Esophagus (tissue), 2 donors: ENCODE data around the gene CAPN10. TPM values are rescaled to one million over a fixed set of nuclear protein-coding genes. Genes with fewer than 3 reads are reported as not detected.
A peak's percentile ranks its signal among the peaks of the same experiment; 100 is the strongest.
"Not testable (repeated sequence)": the region's sequence is repeated elsewhere in the genome, so short reads cannot be mapped to it uniquely, and the experiment has no call there.

Experiments
- H3K27ac ChIP-seq, 2 donors: one replicate each; pipeline ENCODE4 v1.5.1; 2013; ENCODE audit warnings: low read depth in 2 of 2, mild to moderate bottlenecking in 2 of 2, inconsistent platforms in 1 of 2, low read length in 1 of 2, moderate library complexity in 1 of 2
- H3K27me3 ChIP-seq, 2 donors: one replicate each; pipeline ENCODE4 v1.6.1; 2013; ENCODE audit warnings: low read length in 2 of 2, control low read depth in 1 of 2, mild to moderate bottlenecking in 1 of 2; ENCODE audit not compliant: insufficient read depth in 2 of 2, control insufficient read depth in 1 of 2
- H3K36me3 ChIP-seq, 2 donors: one replicate each; pipeline ENCODE4 v1.6.1; 2013; ENCODE audit warnings: low read length in 1 of 2; ENCODE audit not compliant: control insufficient read depth in 2 of 2, insufficient read depth in 2 of 2
- H3K4me1 ChIP-seq, 2 donors: one replicate each; pipeline ENCODE4 v1.6.1; 2013; ENCODE audit warnings: low read length in 1 of 2; ENCODE audit not compliant: control insufficient read depth in 2 of 2, insufficient read depth in 2 of 2
- H3K4me3 ChIP-seq, 2 donors: one replicate each; pipeline ENCODE4 v1.5.1; 2013; ENCODE audit warnings: low read length in 2 of 2, mild to moderate bottlenecking in 2 of 2, low read depth in 1 of 2, moderate library complexity in 1 of 2
- H3K9me3 ChIP-seq, 2 donors: one replicate each; pipeline ENCODE4 v1.6.1; 2013; ENCODE audit warnings: mild to moderate bottlenecking in 2 of 2, low read depth in 1 of 2, low read length in 1 of 2, moderate library complexity in 1 of 2; ENCODE audit not compliant: control insufficient read depth in 2 of 2, insufficient read depth in 1 of 2
- WGBS, 2 donors: extraction: QIAGEN DNeasy Blood & Tissue Kit; methylation state at CpG; one replicate each; pipeline ENCODE4 v1.1.7; 2013; 5-methylcytosine and 5-hydroxymethylcytosine counted together
- polyA plus RNA-seq, 2 donors: library from polyadenylated mRNA; stranded (reverse); fragments of 200-250 nt; gene quantifications; one replicate each; pipeline ENCODE4 v1.2.3, GENCODE V29; 2013
- donor health status: healthy with polysubstance abuse.
- donor health status: Bipolar disorder and iron deficiency.

Gene CAPN10
- polyA plus RNA-seq, 2 donors: 17.5 to 28.4 TPM

- Histone ChIP-seq H3K4me3 (peak overlapping the region; percentile 48 to 74), H3K36me3 (no peaks in the 10 kb centered on the region), H3K9me3 (no peaks in the 10 kb centered on the region), H3K27me3 (no peaks in the 10 kb centered on the region), H3K27ac (peak overlapping the region; percentile 94 to 99), H3K4me1 (peaks cover 19 to 39% of the 10 kb centered on the region in 2 donors)
- WGBS, 2 donors: 11 to 14% methylated on average over 14 of the region's 14 CpGs
These were observed 25.1 kb upstream of the CAPN10 start for GRCh38 chr2:240561325-240561971.

GRCh38 chr2:240563231-240563630, 23.3 kb upstream of the CAPN10 start:
- not testable (repeated sequence) for H3K27ac ChIP-seq
- WGBS, 2 donors: 95 to 97% methylated on average over 17 of the region's 17 CpGs

GRCh38 chr2:240563951-240564560, 22.5 kb upstream of the CAPN10 start:
- H3K4me1 ChIP-seq: peaks cover 17 to 32% of the 10 kb centered on the region in 2 donors
- no peaks in the 10 kb centered on the region for H3K27me3 ChIP-seq
- 92% methylated on average over 12 of the region's 12 CpGs for WGBS, 2 donors
- H3K9me3 ChIP-seq: no peaks in the 10 kb centered on the region
- no peak overlapping the region for H3K4me3 ChIP-seq
- H3K36me3 ChIP-seq: no peaks in the 10 kb centered on the region
- peak overlapping the region in 1 of 2 donors; percentile 11 for H3K27ac ChIP-seq

More at GRCh38 chr2:240563231-240563630, 23.3 kb upstream of the CAPN10 start:
- not testable (repeated sequence) for H3K36me3 ChIP-seq, H3K27me3 ChIP-seq, H3K4me3 ChIP-seq, H3K9me3 ChIP-seq
- H3K4me1 ChIP-seq: peaks cover 17 to 38% of the 10 kb centered on the region in 2 donors

- Histone ChIP-seq H3K27ac (peak overlapping the region; percentile 96), H3K4me1 (peaks cover 20 to 34% of the 10 kb centered on the region in 2 donors), H3K36me3 (peaks cover 0 to 2% of the 10 kb centered on the region in 2 donors), H3K9me3 (no peaks in the 10 kb centered on the region), H3K27me3 (no peaks in the 10 kb centered on the region), H3K4me3 (no peak overlapping the region)
- WGBS, 2 donors: 78 to 83% methylated on average over 9 to 10 of the region's 10 CpGs
These were observed 21.8 kb upstream of the CAPN10 start for GRCh38 chr2:240564561-240565332.

GRCh38 chr2:240565333-240566202, 21.0 kb upstream of the CAPN10 start:
- H3K4me3 ChIP-seq: peak overlapping the region; percentile 16 to 26
- H3K4me1 ChIP-seq: peaks cover 26 to 41% of the 10 kb centered on the region in 2 donors

GRCh38 chr2:240566203-240567136, 20.1 kb upstream of the CAPN10 start:
- Histone ChIP-seq H3K27ac (peak overlapping the region; percentile 96), H3K4me1 (peaks cover 32 to 47% of the 10 kb centered on the region in 2 donors), H3K27me3 (no peaks in the 10 kb centered on the region), H3K4me3 (peak overlapping the region; percentile 46 to 87), H3K36me3 (peaks cover 0 to 6% of the 10 kb centered on the region in 2 donors), H3K9me3 (no peaks in the 10 kb centered on the region)
- 6 to 9% methylated on average over 32 to 53 of the region's 53 CpGs for WGBS, 2 donors

More at GRCh38 chr2:240565333-240566202, 21.0 kb upstream of the CAPN10 start:
- 41 to 42% methylated on average over 26 of the region's 26 CpGs for WGBS, 2 donors
- Histone ChIP-seq H3K27ac (peak overlapping the region; percentile 96), H3K36me3 (peaks cover 0 to 6% of the 10 kb centered on the region in 2 donors), H3K9me3 (no peaks in the 10 kb centered on the region), H3K27me3 (no peaks in the 10 kb centered on the region)

GRCh38 chr2:240567137-240567871, 19.2 kb upstream of the CAPN10 start:
- H3K9me3 ChIP-seq: no peaks in the 10 kb centered on the region
- peaks cover 0 to 7% of the 10 kb centered on the region in 2 donors for H3K36me3 ChIP-seq
- H3K27me3 ChIP-seq: no peaks in the 10 kb centered on the region
- H3K27ac ChIP-seq: peak overlapping the region; percentile 96
- peak overlapping the region; percentile 71 to 87 for H3K4me3 ChIP-seq
- H3K4me1 ChIP-seq: peaks cover 32 to 47% of the 10 kb centered on the region in 2 donors
- 27 to 29% methylated on average over 26 of the region's 26 CpGs for WGBS, 2 donors
